ENCODE results near the gene SELENOK. TPM values are rescaled to one million over a fixed set of nuclear protein-coding genes. Genes with fewer than 3 reads are reported as not detected.

Gene SELENOK
- total RNA-seq, 1 donor from 2014 or later, result 59.9 TPM

GRCh38 chr3:53885239-53885638 lies 6.4 kb downstream of the SELENOK start:
- intact Hi-C loops (cut with micrococcal nuclease), result loop anchor here (10.0 kb wide), 1 partner anchor 1180 kb away; the partner anchor contains the start of genes GLT8D1 and SPCS1

- intact Hi-C loops (cut with micrococcal nuclease), result loop anchor here (10.0 kb wide), 1 partner anchor 1180 kb away; the partner anchor contains the start of genes GLT8D1 and SPCS1
Observed at GRCh38 chr3:53884623-53885022, 7.0 kb downstream of the SELENOK start.

- intact Hi-C loops (cut with micrococcal nuclease), result loop anchor here (10.0 kb wide), 1 partner anchor 1178 kb away; the partner anchor contains the start of genes GLT8D1 and SPCS1
Observed at GRCh38 chr3:53883008-53883407, 8.7 kb downstream of the SELENOK start.

- intact Hi-C loops (cut with micrococcal nuclease), result loop anchor here (1.0 to 10.0 kb wide), 3 partner anchors 9 to 1177 kb away; partner anchors contain the start of genes DCP1A, GLT8D1, SELENOK and SPCS1
Observed at GRCh38 chr3:53881691-53882593, 9.7 kb downstream of the SELENOK start, which contains the start of gene ACTR8. ACTR8 (minus strand) TSS chr3:53882152; CDS start chr3:53882101, 51 bp downstream.

- intact Hi-C loops (cut with micrococcal nuclease), result loop anchor here (10.0 kb wide), 1 partner anchor 1176 kb away; the partner anchor contains the start of genes GLT8D1 and SPCS1
Observed at GRCh38 chr3:53880396-53881345, 11.0 kb downstream of the SELENOK start.

GRCh38 chr3:53865732-53866499 lies 25.7 kb downstream of the SELENOK start:
- intact Hi-C loops (cut with micrococcal nuclease), result no loop called here

GRCh38 chr3:53863145-53863544 lies 28.5 kb downstream of the SELENOK start:
- intact Hi-C loops (cut with micrococcal nuclease), result no loop called here

- intact Hi-C loops (cut with micrococcal nuclease), result no loop called here
Observed at GRCh38 chr3:53862241-53862640, 29.4 kb downstream of the SELENOK start.

- intact Hi-C loops (cut with micrococcal nuclease), result no loop called here
Observed at GRCh38 chr3:53860196-53860595, 31.5 kb downstream of the SELENOK start.

- intact Hi-C loops (cut with micrococcal nuclease), result no loop called here
Observed at GRCh38 chr3:53859178-53859577, 32.5 kb downstream of the SELENOK start.

- intact Hi-C loops (cut with micrococcal nuclease), result no loop called here
Observed at GRCh38 chr3:53858096-53858741, 33.4 kb downstream of the SELENOK start.

- intact Hi-C loops (cut with micrococcal nuclease), result no loop called here
Observed at GRCh38 chr3:53856964-53857363, 34.7 kb downstream of the SELENOK start.

GRCh38 chr3:53850895-53851294 lies 40.8 kb downstream of the SELENOK start:
- intact Hi-C loops (cut with micrococcal nuclease), result no loop called here

- intact Hi-C loops (cut with micrococcal nuclease), result loop anchor here (2.0 kb wide), 1 partner anchor 97 kb away; no protein-coding TSS in a partner anchor
Observed at GRCh38 chr3:53849916-53850315, 41.7 kb downstream of the SELENOK start.

- intact Hi-C loops (cut with micrococcal nuclease), result no loop called here
Observed at GRCh38 chr3:53846851-53847155, 44.9 kb downstream of the SELENOK start.

GRCh38 chr3:53846134-53846850 lies 45.4 kb downstream of the SELENOK start, which contains the start of the genes CHDH and IL17RB:
CHDH (minus strand) TSS chr3:53846419; CDS start chr3:53824008, 22,411 bp downstream.
IL17RB (plus strand) TSS chr3:53846568; CDS start chr3:53846589, 21 bp downstream.
- intact Hi-C loops (cut with micrococcal nuclease), result no loop called here

GRCh38 chr3:53845881-53846133 lies 45.9 kb downstream of the SELENOK start:
- intact Hi-C loops (cut with micrococcal nuclease), result no loop called here

- intact Hi-C loops (cut with micrococcal nuclease), result no loop called here
Observed at GRCh38 chr3:53845103-53845880, 46.4 kb downstream of the SELENOK start.

Data from T-helper 1 cell treated with Interleukin-12 subunit alpha and Interleukin-12 subunit beta and Interleukin-4 antibody, amounts not matched to agents 30 ng/mL and 1 ng/mL, for 36 hours (primary cell).